Neural crest cell (in vitro differentiated cells): ENCODE measurements around the gene PADI4. TPM values are rescaled to one million over a fixed set of nuclear protein-coding genes. Genes with fewer than 3 reads are reported as not detected.

Experiments
- DNase-seq: peaks from one replicate; pipeline ENCODE4 v3.0.0; 2021; ENCODE audit warnings: low read depth, mixed read lengths, low spot score
- H3K27ac Mint-ChIP-seq: one replicate; pipeline ENCODE4 v1.8.0; 2021; ENCODE audit warnings: mild to moderate bottlenecking, mixed read lengths; ENCODE audit not compliant: unreplicated experiment
- H3K27me3 Mint-ChIP-seq: 2 replicates; pipeline ENCODE4 v1.8.0; 2021; ENCODE audit warnings: low read depth, mild to moderate bottlenecking, mixed read lengths
- H3K36me3 Mint-ChIP-seq: 2 replicates; pipeline ENCODE4 v1.8.0; 2021; ENCODE audit warnings: low read depth, mild to moderate bottlenecking, mixed read lengths
- H3K4me1 Mint-ChIP-seq: 2 replicates; pipeline ENCODE4 v1.8.0; 2021; ENCODE audit warnings: mixed read lengths
- H3K4me3 Mint-ChIP-seq: one replicate; pipeline ENCODE4 v1.8.0; 2021; ENCODE audit warnings: mild to moderate bottlenecking, mixed read lengths
- H3K9me3 Mint-ChIP-seq: 2 replicates; pipeline ENCODE4 v1.8.0; 2021; ENCODE audit warnings: mixed read lengths
- total RNA-seq: library from RNA; stranded (reverse); gene quantifications from 2 replicates; pipeline ENCODE4 v1.2.1, GENCODE V29; 2021
- TF ChIP-seq, protein P1 (sequence below): fragments of 200-600 bp; sonication (generic); conservative IDR thresholded peaks from 2 replicates; pipeline ENCODE4 v1.5.0; 2021; ENCODE audit warnings: antibody characterized with exemption, mild to moderate bottlenecking

PADI4 gene
- total RNA-seq, 1 donor from 2014 or later: not detected

DNA sequence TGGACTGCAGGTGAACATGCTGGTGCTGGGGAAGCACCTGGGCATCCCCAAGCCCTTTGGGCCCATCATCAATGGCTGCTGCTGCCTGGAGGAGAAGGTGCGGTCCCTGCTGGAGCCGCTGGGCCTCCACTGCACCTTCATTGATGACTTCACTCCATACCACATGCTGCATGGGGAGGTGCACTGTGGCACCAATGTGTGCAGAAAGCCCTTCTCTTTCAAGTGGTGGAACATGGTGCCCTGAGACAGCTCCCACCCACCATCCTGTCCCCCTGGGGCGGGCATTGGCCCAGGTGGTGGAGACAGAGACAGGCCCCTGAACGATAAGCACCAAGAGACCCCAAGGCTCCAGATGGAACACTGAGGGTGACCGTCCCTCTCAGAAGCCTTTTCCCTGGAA, 25.2 kb upstream of the PADI4 start:
- Mint-ChIP-seq H3K27me3 (no peaks in the 10 kb centered on the region), H3K36me3 (no peaks in the 10 kb centered on the region), H3K9me3 (no peaks in the 10 kb centered on the region), H3K4me1 (peaks cover 8% of the 10 kb centered on the region), H3K4me3 (no peak overlapping the region), H3K27ac (no peak overlapping the region)
- DNase-seq: no peak
- TF ChIP-seq, protein P1, sequence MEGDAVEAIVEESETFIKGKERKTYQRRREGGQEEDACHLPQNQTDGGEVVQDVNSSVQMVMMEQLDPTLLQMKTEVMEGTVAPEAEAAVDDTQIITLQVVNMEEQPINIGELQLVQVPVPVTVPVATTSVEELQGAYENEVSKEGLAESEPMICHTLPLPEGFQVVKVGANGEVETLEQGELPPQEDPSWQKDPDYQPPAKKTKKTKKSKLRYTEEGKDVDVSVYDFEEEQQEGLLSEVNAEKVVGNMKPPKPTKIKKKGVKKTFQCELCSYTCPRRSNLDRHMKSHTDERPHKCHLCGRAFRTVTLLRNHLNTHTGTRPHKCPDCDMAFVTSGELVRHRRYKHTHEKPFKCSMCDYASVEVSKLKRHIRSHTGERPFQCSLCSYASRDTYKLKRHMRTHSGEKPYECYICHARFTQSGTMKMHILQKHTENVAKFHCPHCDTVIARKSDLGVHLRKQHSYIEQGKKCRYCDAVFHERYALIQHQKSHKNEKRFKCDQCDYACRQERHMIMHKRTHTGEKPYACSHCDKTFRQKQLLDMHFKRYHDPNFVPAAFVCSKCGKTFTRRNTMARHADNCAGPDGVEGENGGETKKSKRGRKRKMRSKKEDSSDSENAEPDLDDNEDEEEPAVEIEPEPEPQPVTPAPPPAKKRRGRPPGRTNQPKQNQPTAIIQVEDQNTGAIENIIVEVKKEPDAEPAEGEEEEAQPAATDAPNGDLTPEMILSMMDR: no peak

DNA sequence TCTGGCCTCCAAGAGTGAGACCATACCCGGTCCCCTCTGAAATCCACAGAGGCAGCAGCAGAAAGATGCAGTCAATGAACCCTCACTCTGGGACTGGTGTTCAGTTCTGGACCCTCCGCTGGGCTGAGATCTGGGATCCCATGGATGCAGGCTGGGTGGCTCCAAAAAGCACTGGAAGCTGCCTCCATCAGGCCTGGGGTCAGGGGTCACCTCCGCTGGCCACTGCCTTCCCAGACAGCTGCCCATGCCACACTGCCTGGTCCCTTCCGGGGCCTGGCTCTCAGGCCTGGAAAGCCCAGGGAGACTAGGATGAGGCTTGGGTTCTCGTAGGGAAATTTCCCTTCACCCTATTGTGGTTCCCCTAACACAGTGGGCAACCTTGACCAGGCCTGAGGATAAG, 21.4 kb upstream of the PADI4 start:
- Mint-ChIP-seq H3K27me3 (peaks cover 7% of the 10 kb centered on the region), H3K4me1 (no peaks in the 10 kb centered on the region), H3K27ac (no peak overlapping the region), H3K9me3 (no peaks in the 10 kb centered on the region), H3K4me3 (no peak overlapping the region), H3K36me3 (no peaks in the 10 kb centered on the region)
- DNase-seq: no peak
- TF ChIP-seq, protein P1: no peak

DNA sequence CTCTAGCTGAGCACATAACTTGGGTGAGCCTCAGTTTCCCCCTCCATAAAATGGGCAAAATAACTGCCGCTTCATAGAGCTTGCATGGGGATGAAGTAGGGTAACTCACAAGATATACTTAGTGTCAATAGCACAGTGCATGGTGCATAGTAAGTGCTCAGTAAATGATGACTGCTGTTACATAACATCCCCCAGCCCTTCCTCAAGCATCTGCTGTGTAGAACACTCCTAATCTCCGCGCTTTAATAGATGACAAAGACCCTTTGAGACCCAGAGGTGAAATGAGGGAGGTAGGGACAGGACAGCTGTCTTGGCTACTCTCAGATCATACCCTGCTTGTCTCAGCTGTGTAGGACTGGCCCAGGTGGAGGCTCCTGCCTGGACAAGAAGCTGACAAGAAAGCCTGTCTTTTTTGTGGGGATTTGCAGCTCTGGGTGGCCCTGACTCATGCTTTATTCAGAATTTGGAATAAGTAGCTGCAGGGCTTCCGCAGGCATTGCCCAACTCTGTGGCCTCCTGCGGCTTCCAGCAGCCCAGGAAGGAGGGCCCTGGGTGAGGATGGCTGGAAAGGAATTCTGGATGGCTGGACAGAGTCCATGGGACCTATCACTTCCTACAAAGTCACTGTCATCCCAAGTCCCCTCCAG, 20.7 kb upstream of the PADI4 start:
- Mint-ChIP-seq H3K27ac (no peak overlapping the region), H3K9me3 (no peaks in the 10 kb centered on the region), H3K36me3 (no peaks in the 10 kb centered on the region), H3K27me3 (peaks cover 7% of the 10 kb centered on the region), H3K4me3 (no peak overlapping the region), H3K4me1 (no peaks in the 10 kb centered on the region)
- DNase-seq: no peak
- TF ChIP-seq, protein P1: no peak

DNA sequence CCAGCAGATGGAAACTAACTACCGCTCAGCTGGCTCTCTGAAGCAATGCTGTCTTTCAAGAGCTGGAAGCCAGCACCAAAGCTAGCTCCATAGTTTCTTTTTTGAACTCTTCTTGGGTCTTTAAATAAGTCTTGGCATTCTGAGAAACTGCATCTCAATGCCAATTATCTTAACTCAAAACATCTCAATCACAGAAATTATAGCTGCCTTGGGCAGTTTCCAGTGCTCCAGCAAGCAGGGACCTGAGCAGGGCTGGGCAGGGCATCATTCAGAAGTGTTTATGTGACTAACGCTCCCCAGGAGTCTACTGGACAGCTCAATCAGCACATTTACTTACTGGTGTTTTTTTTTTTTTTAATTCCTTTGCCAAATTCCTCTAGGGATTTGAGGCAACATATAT, 18.3 kb upstream of the PADI4 start:
- H3K27ac Mint-ChIP-seq: no peak overlapping the region
- no peak for DNase-seq
- TF ChIP-seq, protein P1: no peak
- H3K9me3 Mint-ChIP-seq: no peaks in the 10 kb centered on the region
- peaks cover 15% of the 10 kb centered on the region for H3K27me3 Mint-ChIP-seq
- H3K4me3 Mint-ChIP-seq: no peak overlapping the region
- H3K36me3 Mint-ChIP-seq: no peaks in the 10 kb centered on the region
- no peaks in the 10 kb centered on the region for H3K4me1 Mint-ChIP-seq

DNA sequence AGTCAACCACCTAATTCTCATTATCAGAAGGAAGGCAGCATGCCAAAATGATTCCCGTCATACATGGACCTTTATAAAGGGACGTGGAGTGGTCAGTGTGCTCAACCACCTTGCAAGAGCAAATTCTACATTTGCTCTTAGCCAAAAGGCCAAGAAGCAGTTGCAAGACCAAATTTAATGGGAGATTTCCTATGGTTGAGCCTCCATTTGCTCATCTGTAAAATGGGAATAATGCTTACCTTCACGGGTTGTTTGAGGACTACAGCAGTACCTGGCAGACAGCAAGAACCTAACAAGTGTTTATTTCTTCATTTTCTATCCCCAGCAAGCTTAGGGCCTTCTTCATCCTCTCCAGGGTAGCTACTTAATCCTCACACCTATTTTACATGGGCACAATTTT, 17.4 kb upstream of the PADI4 start:
- no peak overlapping the region for H3K27ac Mint-ChIP-seq
- no peak overlapping the region for H3K4me3 Mint-ChIP-seq
- TF ChIP-seq, protein P1: no peak
- peaks cover 15% of the 10 kb centered on the region for H3K27me3 Mint-ChIP-seq
- H3K36me3 Mint-ChIP-seq: no peaks in the 10 kb centered on the region
- H3K9me3 Mint-ChIP-seq: no peaks in the 10 kb centered on the region
- no peak for DNase-seq
- H3K4me1 Mint-ChIP-seq: no peaks in the 10 kb centered on the region
